Measurements from ENCODE around the gene PDXK.

The PDXK gene

GRCh38 chr21:43797415-43797814, 78.5 kb downstream of the PDXK start:
- no peak overlapping the region for H3K27ac Mint-ChIP-seq (ENCODE audit: low read depth)
- no peaks in the 10 kb centered on the region for H3K9me3 Mint-ChIP-seq
- peaks cover 38% of the 10 kb centered on the region for H3K36me3 Mint-ChIP-seq (ENCODE audit: insufficient read depth)
- H3K27me3 Mint-ChIP-seq = no peaks in the 10 kb centered on the region
- H3K4me3 Mint-ChIP-seq = no peak overlapping the region
- ATAC-seq (replicated peaks; ENCODE audit: extremely low read depth, poor library complexity, severe bottlenecking) (no peak), DNase-seq (ENCODE audit: low spot score in 2 of 2) (no peak)
- H3K4me1 Mint-ChIP-seq = peaks cover 11% of the 10 kb centered on the region

GRCh38 chr21:43797925-43798715, 79.2 kb downstream of the PDXK start:
- H3K4me3 Mint-ChIP-seq = no peak overlapping the region
- peaks cover 7% of the 10 kb centered on the region for H3K4me1 Mint-ChIP-seq
- peaks cover 41% of the 10 kb centered on the region for H3K36me3 Mint-ChIP-seq (ENCODE audit: insufficient read depth)
- DNase-seq (ENCODE audit: low spot score in 2 of 2) (no peak), ATAC-seq (replicated peaks; ENCODE audit: extremely low read depth, poor library complexity, severe bottlenecking) (no peak)
- no peak overlapping the region for H3K27ac Mint-ChIP-seq (ENCODE audit: low read depth)
- no peaks in the 10 kb centered on the region for H3K27me3 Mint-ChIP-seq
- no peaks in the 10 kb centered on the region for H3K9me3 Mint-ChIP-seq

GRCh38 chr21:43799301-43799840, 80.4 kb downstream of the PDXK start:
- H3K36me3 Mint-ChIP-seq (ENCODE audit: insufficient read depth) = peaks cover 33% of the 10 kb centered on the region
- no peaks in the 10 kb centered on the region for H3K9me3 Mint-ChIP-seq
- ATAC-seq (replicated peaks; ENCODE audit: extremely low read depth, poor library complexity, severe bottlenecking) = no peak
- H3K4me1 Mint-ChIP-seq = peaks cover 5% of the 10 kb centered on the region
- H3K27ac Mint-ChIP-seq (ENCODE audit: low read depth) = no peak overlapping the region
- no peak for DNase-seq (ENCODE audit: low spot score in 2 of 2)
- H3K4me3 Mint-ChIP-seq = no peak overlapping the region
- H3K27me3 Mint-ChIP-seq = no peaks in the 10 kb centered on the region

- H3K4me1 Mint-ChIP-seq = peaks cover 5% of the 10 kb centered on the region
- peaks cover 30% of the 10 kb centered on the region for H3K36me3 Mint-ChIP-seq (ENCODE audit: insufficient read depth)
- H3K9me3 Mint-ChIP-seq = no peaks in the 10 kb centered on the region
- no peaks in the 10 kb centered on the region for H3K27me3 Mint-ChIP-seq
- H3K4me3 Mint-ChIP-seq = no peak overlapping the region
- no peak for ATAC-seq (replicated peaks; ENCODE audit: extremely low read depth, poor library complexity, severe bottlenecking)
- DNase-seq (ENCODE audit: low spot score in 2 of 2) = no peak
- no peak overlapping the region for H3K27ac Mint-ChIP-seq (ENCODE audit: low read depth)
These were observed 81.2 kb downstream of the PDXK start for GRCh38 chr21:43800124-43800523.

GRCh38 chr21:43800566-43800965, 81.6 kb downstream of the PDXK start:
- Mint-ChIP-seq H3K4me3 (no peak overlapping the region), H3K27ac (ENCODE audit: low read depth) (no peak overlapping the region), H3K36me3 (ENCODE audit: insufficient read depth) (peaks cover 28% of the 10 kb centered on the region), H3K9me3 (no peaks in the 10 kb centered on the region), H3K27me3 (no peaks in the 10 kb centered on the region), H3K4me1 (peaks cover 5% of the 10 kb centered on the region)
- DNase-seq (ENCODE audit: low spot score in 2 of 2) = no peak
- ATAC-seq (replicated peaks; ENCODE audit: extremely low read depth, poor library complexity, severe bottlenecking) = no peak

GRCh38 chr21:43801006-43801783, 82.3 kb downstream of the PDXK start:
- Mint-ChIP-seq H3K4me1 (peaks cover 5% of the 10 kb centered on the region), H3K36me3 (ENCODE audit: insufficient read depth) (peaks cover 25% of the 10 kb centered on the region), H3K9me3 (no peaks in the 10 kb centered on the region), H3K27me3 (no peaks in the 10 kb centered on the region), H3K4me3 (no peak overlapping the region), H3K27ac (ENCODE audit: low read depth) (no peak overlapping the region)
- DNase-seq (ENCODE audit: low spot score in 2 of 2) = no peak
- no peak for ATAC-seq (replicated peaks; ENCODE audit: extremely low read depth, poor library complexity, severe bottlenecking)

GRCh38 chr21:43802713-43803313, 83.9 kb downstream of the PDXK start:
- DNase-seq (ENCODE audit: low spot score in 2 of 2) = no peak
- Mint-ChIP-seq H3K9me3 (no peaks in the 10 kb centered on the region), H3K4me3 (no peak overlapping the region), H3K27me3 (no peaks in the 10 kb centered on the region), H3K36me3 (ENCODE audit: insufficient read depth) (peaks cover 15% of the 10 kb centered on the region), H3K27ac (ENCODE audit: low read depth) (no peak overlapping the region), H3K4me1 (peaks cover 5% of the 10 kb centered on the region)
- no peak for ATAC-seq (replicated peaks; ENCODE audit: extremely low read depth, poor library complexity, severe bottlenecking)

GRCh38 chr21:43803558-43804300, 84.8 kb downstream of the PDXK start:
- no peak for DNase-seq (ENCODE audit: low spot score in 2 of 2)
- Mint-ChIP-seq H3K4me1 (no peaks in the 10 kb centered on the region), H3K27me3 (no peaks in the 10 kb centered on the region), H3K4me3 (no peak overlapping the region), H3K9me3 (no peaks in the 10 kb centered on the region), H3K36me3 (ENCODE audit: insufficient read depth) (peaks cover 11% of the 10 kb centered on the region), H3K27ac (ENCODE audit: low read depth) (no peak overlapping the region)
- no peak for ATAC-seq (replicated peaks; ENCODE audit: extremely low read depth, poor library complexity, severe bottlenecking)

GRCh38 chr21:43805275-43805800, 86.4 kb downstream of the PDXK start:
- ATAC-seq (replicated peaks; ENCODE audit: extremely low read depth, poor library complexity, severe bottlenecking) = peak; percentile 52
- Mint-ChIP-seq H3K4me3 (no peak overlapping the region), H3K27me3 (no peaks in the 10 kb centered on the region), H3K27ac (ENCODE audit: low read depth) (no peak overlapping the region), H3K36me3 (ENCODE audit: insufficient read depth) (peaks cover 11% of the 10 kb centered on the region), H3K4me1 (no peaks in the 10 kb centered on the region), H3K9me3 (no peaks in the 10 kb centered on the region)
- DNase-seq (ENCODE audit: low spot score in 2 of 2) = no peak

GRCh38 chr21:43806017-43806710, 87.2 kb downstream of the PDXK start:
- no peak for DNase-seq (ENCODE audit: low spot score in 2 of 2)
- Mint-ChIP-seq H3K4me3 (no peak overlapping the region), H3K9me3 (no peaks in the 10 kb centered on the region)

GRCh38 chr21:43808367-43808766, 89.4 kb downstream of the PDXK start:
- DNase-seq (ENCODE audit: low spot score in 2 of 2) = no peak
- no peak overlapping the region for H3K27ac Mint-ChIP-seq (ENCODE audit: low read depth)
- no peak overlapping the region for H3K4me3 Mint-ChIP-seq
- H3K4me1 Mint-ChIP-seq = peaks cover 13% of the 10 kb centered on the region
- H3K9me3 Mint-ChIP-seq = no peaks in the 10 kb centered on the region
- peaks cover 7% of the 10 kb centered on the region for H3K36me3 Mint-ChIP-seq (ENCODE audit: insufficient read depth)
- no peak for ATAC-seq (replicated peaks; ENCODE audit: extremely low read depth, poor library complexity, severe bottlenecking)
- no peaks in the 10 kb centered on the region for H3K27me3 Mint-ChIP-seq

More at GRCh38 chr21:43806017-43806710, 87.2 kb downstream of the PDXK start:
- Mint-ChIP-seq H3K27ac (ENCODE audit: low read depth) (no peak overlapping the region), H3K36me3 (ENCODE audit: insufficient read depth) (peaks cover 10% of the 10 kb centered on the region), H3K4me1 (peaks cover 7% of the 10 kb centered on the region), H3K27me3 (no peaks in the 10 kb centered on the region)
- ATAC-seq (replicated peaks; ENCODE audit: extremely low read depth, poor library complexity, severe bottlenecking) = no peak

Measured in central memory CD8-positive, alpha-beta T cell (primary cell).